HepG2 (cell line): Measurements from ENCODE around the gene SEL1L2.

Experiments used
- CTCF ChIP-seq: sonication (generic); formaldehyde crosslinking; IDR thresholded peaks from 2 replicates; pipeline ENCODE4 v1.5.0; 2020; ENCODE audit warnings: mild to moderate bottlenecking, missing genetic modification reagents, moderate library complexity
- ERF ChIP-seq: IDR thresholded peaks from 2 replicates; pipeline ENCODE4 v1.6.1; 2018; ENCODE audit warnings: missing biosample characterization, missing genetic modification reagents
- FOXO1 ChIP-seq: sonication (generic); formaldehyde crosslinking; IDR thresholded peaks from 2 replicates; pipeline ENCODE4 v1.4.0; 2020; ENCODE audit warnings: missing genetic modification reagents
- POLR2AphosphoS5 ChIP-seq: IDR thresholded peaks from 2 replicates; pipeline ENCODE4 v1.6.1; 2012; ENCODE audit warnings: low read depth, low read length
- RFX5 ChIP-seq: IDR thresholded peaks from 2 replicates; pipeline ENCODE4 v1.6.1; 2011; ENCODE audit warnings: low read depth, low read length, improper control_type of control experiment
- RXRA ChIP-seq: sonication (generic); formaldehyde crosslinking; IDR thresholded peaks from 2 replicates; pipeline ENCODE4 v1.5.1; 2020; ENCODE audit warnings: missing genetic modification reagents
- SP1 ChIP-seq, 2 experiments: fragments of 450-650 bp in 1 of 2; sonication (generic) in 1 of 2; formaldehyde crosslinking in 1 of 2; IDR thresholded peaks; 2 replicates each; pipeline versions ENCODE4 v1.4.0 to v1.6.1; 2016 to 2020; ENCODE audit warnings: missing genetic modification reagents in 1 of 2
- TP53 ChIP-seq: sonication (generic); formaldehyde crosslinking; conservative IDR thresholded peaks from 2 replicates; pipeline ENCODE4 v1.4.0; 2020; ENCODE audit warnings: missing genetic modification reagents
- TF ChIP-seq, protein P1 (sequence below): sonication (generic); formaldehyde crosslinking; IDR thresholded peaks from 2 replicates; pipeline ENCODE4 v1.4.0; 2020; ENCODE audit warnings: missing genetic modification reagents

DNA sequence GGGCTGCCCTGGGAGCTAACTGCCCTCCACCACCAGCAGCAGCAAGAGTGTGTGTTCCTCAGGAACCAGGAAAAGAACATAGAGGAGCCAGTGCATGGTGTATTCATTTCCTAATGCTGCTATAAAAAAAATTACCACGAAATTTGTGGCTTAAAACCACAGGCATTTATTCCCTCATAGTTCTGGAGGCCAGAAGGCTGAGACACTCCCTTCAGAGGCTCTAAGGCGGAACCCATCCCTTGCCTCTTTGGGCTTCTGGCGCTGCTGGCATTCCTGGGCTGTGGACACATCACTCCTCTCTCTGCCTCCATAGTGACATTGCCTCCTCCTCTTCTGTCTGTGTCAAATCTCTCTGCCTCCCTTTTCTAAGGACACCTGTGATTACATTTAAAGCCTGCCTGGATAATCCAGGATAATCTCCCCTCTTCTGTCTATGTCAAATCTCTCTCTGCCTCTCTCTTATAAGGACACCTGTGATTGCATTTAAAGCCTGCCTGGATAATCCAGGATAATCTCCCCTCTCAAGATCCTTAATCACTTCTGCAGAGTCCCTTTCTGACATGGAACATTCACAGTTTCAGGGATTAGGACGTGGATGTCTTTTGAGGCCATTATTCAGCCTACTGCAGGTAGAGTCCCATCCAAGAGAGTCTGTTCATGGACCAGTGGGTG is 150.9 kb downstream of the SEL1L2 start:
- no peak for TF ChIP-seq POLR2AphosphoS5
- no peak for TF ChIP-seq RFX5
- TF ChIP-seq CTCF (CRISPR knock-in tag): no peak
- TF ChIP-seq FOXO1 (CRISPR knock-in tag): no peak
- no peak for TF ChIP-seq ERF
- TF ChIP-seq RXRA: no peak
- TF ChIP-seq, protein P1, sequence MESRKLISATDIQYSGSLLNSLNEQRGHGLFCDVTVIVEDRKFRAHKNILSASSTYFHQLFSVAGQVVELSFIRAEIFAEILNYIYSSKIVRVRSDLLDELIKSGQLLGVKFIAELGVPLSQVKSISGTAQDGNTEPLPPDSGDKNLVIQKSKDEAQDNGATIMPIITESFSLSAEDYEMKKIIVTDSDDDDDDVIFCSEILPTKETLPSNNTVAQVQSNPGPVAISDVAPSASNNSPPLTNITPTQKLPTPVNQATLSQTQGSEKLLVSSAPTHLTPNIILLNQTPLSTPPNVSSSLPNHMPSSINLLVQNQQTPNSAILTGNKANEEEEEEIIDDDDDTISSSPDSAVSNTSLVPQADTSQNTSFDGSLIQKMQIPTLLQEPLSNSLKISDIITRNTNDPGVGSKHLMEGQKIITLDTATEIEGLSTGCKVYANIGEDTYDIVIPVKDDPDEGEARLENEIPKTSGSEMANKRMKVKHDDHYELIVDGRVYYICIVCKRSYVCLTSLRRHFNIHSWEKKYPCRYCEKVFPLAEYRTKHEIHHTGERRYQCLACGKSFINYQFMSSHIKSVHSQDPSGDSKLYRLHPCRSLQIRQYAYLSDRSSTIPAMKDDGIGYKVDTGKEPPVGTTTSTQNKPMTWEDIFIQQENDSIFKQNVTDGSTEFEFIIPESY (CRISPR knock-in tag): no peak
- no peak for TF ChIP-seq TP53 (CRISPR knock-in tag)
- no peak for TF ChIP-seq SP1 (IDR thresholded peaks at IDR 0.05)
- TF ChIP-seq SP1 (CRISPR knock-in tag; IDR thresholded peaks at IDR 0.05): no peak
